Adipose tissue (tissue), 3 donors: ENCODE data around the gene HES3. TPM values are rescaled to one million over a fixed set of nuclear protein-coding genes. Genes with fewer than 3 reads are reported as not detected.

Experiments
- H3K27ac ChIP-seq: one replicate; pipeline ENCODE4 v1.5.1; 2013; ENCODE audit warnings: low read depth, low read length
- WGBS, 3 donors: extraction: QIAGEN DNeasy Blood & Tissue Kit; methylation state at CpG; one replicate each; pipeline ENCODE4 v1.1.7; 2013; 5-methylcytosine and 5-hydroxymethylcytosine counted together
- polyA plus RNA-seq, 3 donors: library from polyadenylated mRNA; stranded (reverse); fragments of 200-250 nt; gene quantifications; one replicate each; pipeline ENCODE4 v1.2.3, GENCODE V29; 2013
- donor health status: healthy with polysubstance abuse.
- donor health status: Bipolar disorder and iron deficiency.
- donor health status: healthy.

The HES3 gene
- polyA plus RNA-seq, 3 donors, result not detected

GRCh38 chr1:6254691-6255090, 10.7 kb downstream of the HES3 start:
- H3K27ac ChIP-seq, result no peak overlapping the region
- WGBS, 3 donors, result 85 to 88% (median 87%) methylated on average over 16 of the region's 16 CpGs

GRCh38 chr1:6256645-6257044, 12.7 kb downstream of the HES3 start:
- H3K27ac ChIP-seq, result no peak overlapping the region
- WGBS, 3 donors, result 80 to 87% (median 85%) methylated on average over 13 of the region's 13 CpGs

GRCh38 chr1:6257541-6258069, 13.6 kb downstream of the HES3 start:
- WGBS, 3 donors, result 77 to 93% (median 87%) methylated on average over 8 of the region's 8 CpGs

GRCh38 chr1:6258675-6259074, 14.7 kb downstream of the HES3 start:
- 68 to 83% (median 79%) methylated on average over 10 of the region's 10 CpGs for WGBS, 3 donors
- H3K27ac ChIP-seq, result no peak overlapping the region

More at GRCh38 chr1:6257541-6258069, 13.6 kb downstream of the HES3 start:
- no peak overlapping the region for H3K27ac ChIP-seq

GRCh38 chr1:6259491-6260362, 15.7 kb downstream of the HES3 start:
- no peak overlapping the region for H3K27ac ChIP-seq
- WGBS, 3 donors, result 9 to 12% (median 9%) methylated on average over 36 to 46 of the region's 46 CpGs

DNA sequence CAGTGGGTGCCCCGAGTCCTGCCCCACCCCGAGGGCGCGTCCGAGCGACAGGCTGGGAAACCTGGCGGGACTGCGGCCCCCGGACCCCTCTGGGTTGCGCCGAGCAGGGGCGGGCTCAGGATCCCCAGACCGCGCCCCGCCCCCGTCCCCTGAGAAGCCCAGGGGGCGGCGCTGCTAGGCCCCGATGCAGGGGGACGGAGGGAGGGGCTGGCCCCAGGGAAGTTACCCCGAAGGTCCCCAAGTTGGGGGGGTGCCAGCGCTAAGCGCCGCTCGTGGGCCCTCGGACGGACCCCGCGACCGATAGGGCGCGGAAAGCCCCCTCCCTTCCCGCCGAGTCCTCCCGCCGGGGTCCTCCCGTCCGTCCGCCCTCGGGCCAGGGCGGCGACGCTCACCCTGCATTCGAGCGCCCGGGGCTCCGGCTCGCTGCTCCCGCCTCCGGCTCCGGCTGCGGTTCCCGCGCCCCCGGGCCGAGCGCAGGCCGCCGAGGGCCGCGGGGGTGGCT, 16.5 kb downstream of the HES3 start:
- 0 to 1% (median 1%) methylated on average over 6 to 58 of the region's 61 CpGs for WGBS, 3 donors
- H3K27ac ChIP-seq, result no peak overlapping the region

DNA sequence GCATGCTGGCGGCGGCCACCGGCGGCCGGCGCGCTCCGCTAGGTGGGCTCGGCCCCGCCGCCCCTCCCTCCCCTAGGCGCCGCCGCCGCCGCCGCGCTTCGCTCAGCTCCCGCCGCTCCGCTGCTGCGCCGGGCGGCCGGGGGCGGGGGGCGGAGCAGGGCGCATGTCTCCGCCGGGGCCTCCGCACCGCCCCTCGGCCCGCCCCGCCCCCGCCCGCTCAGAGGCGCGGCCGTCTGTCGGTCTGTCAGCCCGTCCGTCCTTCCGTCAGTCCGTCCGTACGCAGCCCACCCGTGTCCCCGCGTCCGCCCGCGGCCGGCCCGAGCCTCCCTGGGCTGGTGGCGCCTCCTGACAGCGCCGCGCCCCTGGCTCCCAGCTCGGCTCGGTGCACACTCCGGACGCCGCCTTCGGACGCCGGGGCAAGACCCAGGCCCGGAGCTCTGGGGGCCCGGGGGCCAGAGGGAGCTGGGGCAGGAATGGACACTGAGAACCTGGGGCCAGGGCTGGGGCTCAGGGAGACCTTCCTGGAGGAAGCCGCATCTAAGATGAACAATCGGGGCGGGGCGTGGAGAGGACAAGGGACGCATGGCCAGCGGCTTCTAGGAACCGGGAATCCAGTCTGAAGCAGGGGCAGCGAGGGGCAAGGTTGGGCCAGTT, 17.1 kb downstream of the HES3 start, which contains the start of gene GPR153:
Gene GPR153 (minus strand): TSS at position 138 of the 654 bp plus-strand sequence. CDS start 6,193 bp downstream, outside the sequence.
- H3K27ac ChIP-seq, result no peak within 1 kb of the TSS
- WGBS, 3 donors, result 1 to 3% (median 2%) methylated on average over 37 to 71 of the region's 78 CpGs

- H3K27ac ChIP-seq, result no peak overlapping the region
- WGBS, 3 donors, result 21 to 24% (median 22%) methylated on average over 14 to 15 of the region's 15 CpGs
Measured at GRCh38 chr1:6261615-6261995, 17.6 kb downstream of the HES3 start.

DNA sequence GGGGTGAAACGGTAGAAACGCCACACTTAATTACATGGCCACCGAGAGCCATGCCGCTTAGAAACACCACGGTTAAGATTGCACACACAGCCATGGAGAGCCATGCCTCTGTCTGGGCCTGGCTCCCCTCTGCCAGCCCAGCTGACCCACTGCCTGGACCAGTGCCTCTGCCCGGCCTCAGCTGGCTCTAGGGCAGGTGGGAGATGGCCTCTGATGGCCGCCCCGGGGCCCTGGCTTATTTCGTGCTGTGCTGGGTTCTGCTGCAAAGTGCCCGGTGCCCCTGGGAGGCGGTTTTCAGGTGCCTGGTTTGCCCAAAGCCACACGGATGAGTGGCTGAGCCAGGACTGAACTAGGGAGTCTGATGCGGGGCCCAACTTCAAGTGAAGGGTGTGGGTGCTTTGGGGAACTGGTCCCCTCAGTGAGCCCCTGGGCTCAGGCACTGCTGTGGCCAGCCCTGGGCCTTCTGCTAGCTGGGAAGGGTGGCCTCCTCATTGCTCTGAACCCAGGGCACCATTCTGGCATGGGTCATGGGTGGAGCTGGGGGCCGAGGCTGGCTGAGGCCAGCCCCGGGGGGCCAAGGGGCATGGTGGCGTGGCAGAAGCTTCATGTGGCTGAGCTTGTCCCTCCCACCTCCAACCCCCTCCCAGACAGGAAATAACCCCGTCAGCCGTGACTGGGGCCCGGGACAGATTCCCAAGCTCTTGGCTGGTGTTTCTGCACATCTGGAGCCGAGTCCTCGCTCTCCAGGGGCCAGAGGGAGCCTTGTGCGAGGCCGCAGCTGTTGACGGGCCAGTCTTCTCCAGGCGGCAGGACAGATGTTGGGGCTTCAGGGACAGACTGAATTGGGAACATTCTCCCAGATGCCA, 18.8 kb downstream of the HES3 start:
- WGBS, 3 donors, result 65 to 82% (median 72%) methylated on average over 24 to 25 of the region's 25 CpGs
- no peak overlapping the region for H3K27ac ChIP-seq

GRCh38 chr1:6263716-6264115, 19.7 kb downstream of the HES3 start:
- WGBS, 3 donors, result 61 to 87% (median 68%) methylated on average over 7 of the region's 7 CpGs
- no peak overlapping the region for H3K27ac ChIP-seq

DNA sequence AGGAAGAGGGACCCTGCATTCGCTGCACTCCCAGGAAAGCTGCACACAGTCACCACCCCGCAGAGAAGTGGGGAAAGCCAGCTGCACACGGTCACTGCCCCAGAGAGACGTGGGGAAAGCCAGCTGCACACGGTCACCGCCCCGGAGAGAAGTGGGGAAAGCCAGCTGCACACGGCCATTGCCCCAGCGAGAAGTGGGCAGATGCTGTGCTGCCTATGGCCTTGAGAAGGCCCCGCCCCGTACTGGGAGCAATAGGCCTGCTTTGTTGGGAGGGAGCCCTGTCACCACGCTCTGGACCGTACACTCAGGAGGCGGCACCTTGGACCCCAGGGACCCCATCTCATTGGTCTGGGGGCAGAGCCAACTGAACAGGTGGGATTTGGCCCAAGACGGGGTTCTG, 21.2 kb downstream of the HES3 start:
- WGBS, 3 donors, result 55 to 92% (median 92%) methylated on average over 15 of the region's 15 CpGs
- H3K27ac ChIP-seq, result no peak overlapping the region

GRCh38 chr1:6266641-6267040, 22.7 kb downstream of the HES3 start:
- 88 to 94% (median 92%) methylated on average over 11 of the region's 11 CpGs for WGBS, 3 donors
- H3K27ac ChIP-seq, result no peak overlapping the region

GRCh38 chr1:6267686-6268322, 23.8 kb downstream of the HES3 start:
- WGBS, 3 donors, result 82 to 91% (median 89%) methylated on average over 12 of the region's 12 CpGs
- H3K27ac ChIP-seq, result no peak overlapping the region

- H3K27ac ChIP-seq, result no peak overlapping the region
- 83 to 87% (median 87%) methylated on average over 21 of the region's 21 CpGs for WGBS, 3 donors
Measured at GRCh38 chr1:6268415-6268814, 24.4 kb downstream of the HES3 start.

- 85 to 93% (median 87%) methylated on average over 14 of the region's 14 CpGs for WGBS, 3 donors
- no peak overlapping the region for H3K27ac ChIP-seq
Measured at GRCh38 chr1:6269296-6269695, 25.3 kb downstream of the HES3 start.

DNA sequence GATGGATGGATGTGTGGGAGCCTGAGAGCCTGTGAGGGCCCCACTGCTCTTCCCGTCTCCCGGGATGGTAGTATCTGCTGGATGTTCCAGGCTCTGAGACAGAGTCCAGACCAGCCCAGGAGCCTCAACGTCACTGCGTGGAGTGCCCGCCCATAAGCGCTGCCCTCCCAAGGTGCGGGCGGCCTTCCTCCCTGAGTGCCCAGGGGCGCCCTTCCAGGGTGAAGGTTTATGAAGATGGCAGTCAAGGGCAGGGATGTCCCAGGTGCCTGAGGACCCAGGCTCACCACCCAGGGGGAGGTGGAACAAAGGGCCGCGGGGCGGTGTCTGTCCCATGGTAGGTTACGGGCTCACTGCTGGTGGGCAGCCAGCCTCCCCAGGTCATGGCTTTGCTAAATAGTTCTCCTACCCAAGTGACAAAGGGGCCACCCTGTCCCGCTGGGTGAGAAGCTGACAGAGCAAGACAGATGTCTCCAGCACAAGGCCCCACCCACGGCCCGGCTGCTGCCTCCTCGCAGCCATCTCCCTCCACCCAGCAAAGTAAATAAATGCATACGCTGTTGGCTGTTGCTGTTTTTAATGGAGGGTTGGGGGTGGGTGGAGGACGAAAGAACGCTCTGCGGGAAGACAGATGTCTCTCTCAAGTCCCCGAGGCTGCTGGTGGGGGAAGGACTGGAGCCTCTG, 25.9 kb downstream of the HES3 start:
- H3K27ac ChIP-seq, result no peak overlapping the region
- WGBS, 3 donors, result 85 to 86% (median 85%) methylated on average over 22 of the region's 22 CpGs

GRCh38 chr1:6270401-6270800, 26.4 kb downstream of the HES3 start:
- no peak overlapping the region for H3K27ac ChIP-seq
- 72 to 80% (median 77%) methylated on average over 8 of the region's 8 CpGs for WGBS, 3 donors
